CD8-positive, alpha-beta memory T cell (primary cell): ENCODE data around the gene SOS1. TPM values are rescaled to one million over a fixed set of nuclear protein-coding genes. Genes with fewer than 3 reads are reported as not detected.
A peak's percentile ranks its signal among the peaks of the same experiment; 100 is the strongest.
"Not testable (repeated sequence)": the region's sequence is repeated elsewhere in the genome, so short reads cannot be mapped to it uniquely, and the experiment has no call there.

Experiments used
- CTCF ChIA-PET: fragments of 350-600 bp; sonication (Branson Sonifier 250); formaldehyde crosslinking; loops from one replicate; lab custom pipeline; 2021; ENCODE audit warnings: antibody characterized with exemption; lab: Charles Lee
- POLR2A ChIA-PET: fragments of 350-600 bp; sonication (Branson Sonifier 250); formaldehyde crosslinking; loops from one replicate; lab custom pipeline; 2021; ENCODE audit warnings: antibody characterized with exemption; lab: Charles Lee
- DNase-seq, 5 donors: peaks; one replicate each; pipeline versions ENCODE4 v3.0.0 to v3.0.0-alpha.2; 2020 to 2022; ENCODE audit warnings: mixed read lengths in 1 of 5
- H3K27ac ChIP-seq: one replicate; pipeline ENCODE4 v1.7.0; 2013; ENCODE audit warnings: low read depth, mild to moderate bottlenecking, low read length, moderate library complexity
- H3K27me3 ChIP-seq: 2 replicates; pipeline ENCODE4 v1.7.0; 2013; ENCODE audit warnings: low read length, mild to moderate bottlenecking; ENCODE audit not compliant: insufficient read depth, poor library complexity, severe bottlenecking
- H3K36me3 ChIP-seq: 2 replicates; pipeline ENCODE4 v1.7.0; 2013; ENCODE audit warnings: mild to moderate bottlenecking, low read length, moderate library complexity; ENCODE audit not compliant: insufficient read depth
- H3K4me1 ChIP-seq: 2 replicates; pipeline ENCODE4 v1.7.0; 2013; ENCODE audit warnings: mild to moderate bottlenecking, low read length, moderate library complexity; ENCODE audit not compliant: insufficient read depth
- H3K4me3 ChIP-seq: 2 replicates; pipeline ENCODE4 v1.7.0; 2013; ENCODE audit warnings: mild to moderate bottlenecking, low read length
- H3K9me3 ChIP-seq: 2 replicates; pipeline ENCODE4 v1.7.0; 2013; ENCODE audit warnings: mild to moderate bottlenecking, low read length
- H3K27ac Mint-ChIP-seq, 8 donors: one replicate each; pipeline ENCODE4 v1.8.0; 2020 to 2021; ENCODE audit warnings: mixed read lengths in 8 of 8, mild to moderate bottlenecking in 6 of 8, inconsistent platforms in 3 of 8, moderate library complexity in 3 of 8
- H3K27me3 Mint-ChIP-seq, 2 donors: one replicate each; pipeline ENCODE4 v1.8.0; 2020 to 2021; ENCODE audit warnings: mixed read lengths in 2 of 2, mild to moderate bottlenecking in 1 of 2, moderate library complexity in 1 of 2
- H3K36me3 Mint-ChIP-seq, 3 donors: one replicate each; pipeline ENCODE4 v1.8.0; 2020 to 2021; ENCODE audit warnings: mixed read lengths in 3 of 3, inconsistent platforms in 1 of 3, mild to moderate bottlenecking in 1 of 3
- H3K4me1 Mint-ChIP-seq, 3 donors: one replicate each; pipeline ENCODE4 v1.8.0; 2020 to 2021; ENCODE audit warnings: mixed read lengths in 3 of 3, inconsistent platforms in 1 of 3, mild to moderate bottlenecking in 1 of 3
- H3K4me3 Mint-ChIP-seq, 7 donors: one replicate each; pipeline ENCODE4 v1.8.0; 2020 to 2021; ENCODE audit warnings: mixed read lengths in 7 of 7, mild to moderate bottlenecking in 6 of 7, moderate library complexity in 4 of 7, inconsistent platforms in 2 of 7
- H3K9me3 Mint-ChIP-seq, 5 donors: one replicate each; pipeline ENCODE4 v1.8.0; 2020 to 2022; ENCODE audit warnings: mixed read lengths in 5 of 5, mild to moderate bottlenecking in 3 of 5, moderate library complexity in 2 of 5, inconsistent platforms in 1 of 5
- polyA plus RNA-seq: library from polyadenylated mRNA; unstranded; fragments of 300-500 nt; fragmentation: Illumina TruSeq; gene quantifications from one replicate; pipeline ENCODE4 v1.2.3, GENCODE V29; 2021
- total RNA-seq, 2 experiments: library from RNA; stranded (reverse); gene quantifications; one replicate each; pipeline ENCODE4 v1.2.3, GENCODE V29; 2021

SOS1 gene
- total RNA-seq = 10 to 100 TPM; 72.6 to 75.9 TPM
- 14.5 TPM for polyA plus RNA-seq

- no peaks in the 10 kb centered on the region for H3K27me3 Mint-ChIP-seq
- H3K4me1 ChIP-seq = peaks cover 36% of the 10 kb centered on the region
- H3K4me1 Mint-ChIP-seq = peaks cover 59 to 73% (median 72%) of the 10 kb centered on the region in 3 donors
These were observed at the start of gene SOS1 for GRCh38 chr2:39120771-39121522. Gene SOS1 (minus strand): TSS chr2:39121051. CDS start chr2:39120422, 629 bp downstream.

GRCh38 chr2:39164089-39164488 lies 43.2 kb upstream of the SOS1 start:
- Histone ChIP-seq H3K36me3 (no peaks in the 10 kb centered on the region), H3K4me1 (no peaks in the 10 kb centered on the region), H3K9me3 (no peaks in the 10 kb centered on the region), H3K4me3 (no peak overlapping the region), H3K27me3 (no peaks in the 10 kb centered on the region), H3K27ac (no peak overlapping the region)
- Mint-ChIP-seq H3K9me3 (no peaks in the 10 kb centered on the region), H3K27ac (peak overlapping the region in 1 of 8 donors; percentile 48), H3K4me1 (peaks cover 0 to 6% (median 0%) of the 10 kb centered on the region in 3 donors), H3K36me3 (peaks cover 0 to 5% (median 0%) of the 10 kb centered on the region in 3 donors), H3K27me3 (peaks cover 2 to 5% of the 10 kb centered on the region in 2 donors), H3K4me3 (no peak overlapping the region)
- POLR2A ChIA-PET = interaction anchor here (0.5 kb wide), 1 partner anchor 332 kb away, joined by 4 read pairs; no protein-coding TSS in a partner anchor
- CTCF ChIA-PET = interaction anchor here (1.4 kb wide), 1 partner anchor 65 kb away, joined by 4 read pairs; no protein-coding TSS in a partner anchor
- no peak for DNase-seq

More at GRCh38 chr2:39120771-39121522, at the start of gene SOS1:
- H3K36me3 Mint-ChIP-seq = peaks cover 0 to 39% (median 4%) of the 10 kb centered on the region in 3 donors
- Histone ChIP-seq H3K36me3 (no peaks in the 10 kb centered on the region), H3K9me3 (no peaks in the 10 kb centered on the region), H3K4me3 (peak within 1 kb of the TSS; percentile 80), H3K27me3 (no peaks in the 10 kb centered on the region), H3K27ac (peak within 1 kb of the TSS; percentile 80)
- peak within 1 kb of the TSS; percentile 91 to 99 (median 95) for H3K4me3 Mint-ChIP-seq
- CTCF ChIA-PET = interaction anchor here (0.9 to 7.8 kb wide), 20 partner anchors 9 to 370 kb away, joined by 3 to 123 read pairs (median 5); partner anchors contain the start of gene SRSF7
- POLR2A ChIA-PET = interaction anchor here (0.7 to 3.4 kb wide), 15 partner anchors 8 to 370 kb away, joined by 3 to 65 read pairs (median 5); partner anchors contain the start of gene SRSF7
- H3K9me3 Mint-ChIP-seq = no peaks in the 10 kb centered on the region
- DNase-seq = peak; percentile 89 to 95 (median 91)
- H3K27ac Mint-ChIP-seq = peak within 1 kb of the TSS; percentile 94 to 98 (median 97)

GRCh38 chr2:39160982-39161381 lies 40.1 kb upstream of the SOS1 start:
- peaks cover 0 to 5% (median 0%) of the 10 kb centered on the region in 3 donors for H3K36me3 Mint-ChIP-seq
- H3K27ac ChIP-seq = no peak overlapping the region
- H3K27me3 ChIP-seq = no peaks in the 10 kb centered on the region
- no peak overlapping the region for H3K4me3 ChIP-seq
- no peaks in the 10 kb centered on the region for H3K36me3 ChIP-seq
- peaks cover 0 to 5% of the 10 kb centered on the region in 2 donors for H3K27me3 Mint-ChIP-seq
- H3K9me3 Mint-ChIP-seq = no peaks in the 10 kb centered on the region
- no peak overlapping the region for H3K27ac Mint-ChIP-seq
- no peaks in the 10 kb centered on the region for H3K4me1 Mint-ChIP-seq
- no peaks in the 10 kb centered on the region for H3K4me1 ChIP-seq
- CTCF ChIA-PET = interaction anchor here (1.1 kb wide), 1 partner anchor 68 kb away, joined by 4 read pairs; no protein-coding TSS in a partner anchor
- no peak for DNase-seq
- H3K9me3 ChIP-seq = no peaks in the 10 kb centered on the region
- POLR2A ChIA-PET = interaction anchor here (0.6 kb wide), 1 partner anchor 467 kb away, joined by 3 read pairs; no protein-coding TSS in a partner anchor
- H3K4me3 Mint-ChIP-seq = no peak overlapping the region

- no peaks in the 10 kb centered on the region for H3K9me3 Mint-ChIP-seq
- no peaks in the 10 kb centered on the region for H3K36me3 ChIP-seq
These were observed 38.4 kb upstream of the SOS1 start for GRCh38 chr2:39159283-39159682.

GRCh38 chr2:39158351-39158750 lies 37.5 kb upstream of the SOS1 start:
- no peak for DNase-seq
- no peaks in the 10 kb centered on the region for H3K4me1 Mint-ChIP-seq
- H3K36me3 Mint-ChIP-seq = peaks cover 0 to 3% (median 0%) of the 10 kb centered on the region in 3 donors
- H3K4me3 Mint-ChIP-seq = no peak overlapping the region
- Histone ChIP-seq H3K27ac (no peak overlapping the region), H3K27me3 (no peaks in the 10 kb centered on the region), H3K9me3 (no peaks in the 10 kb centered on the region), H3K36me3 (no peaks in the 10 kb centered on the region), H3K4me3 (no peak overlapping the region), H3K4me1 (no peaks in the 10 kb centered on the region)
- no peaks in the 10 kb centered on the region for H3K9me3 Mint-ChIP-seq
- CTCF ChIA-PET = interaction anchor here (0.5 to 0.9 kb wide), 4 partner anchors 22 to 210 kb away, joined by 3 to 4 read pairs (median 3); no protein-coding TSS in a partner anchor
- peaks cover 0 to 3% of the 10 kb centered on the region in 2 donors for H3K27me3 Mint-ChIP-seq
- no peak overlapping the region for H3K27ac Mint-ChIP-seq
- POLR2A ChIA-PET = no interaction called here

More at GRCh38 chr2:39159283-39159682, 38.4 kb upstream of the SOS1 start:
- DNase-seq = no peak
- H3K36me3 Mint-ChIP-seq = peaks cover 0 to 5% (median 0%) of the 10 kb centered on the region in 3 donors
- no peak overlapping the region for H3K27ac Mint-ChIP-seq
- Histone ChIP-seq H3K4me3 (no peak overlapping the region), H3K27ac (no peak overlapping the region), H3K4me1 (no peaks in the 10 kb centered on the region), H3K9me3 (no peaks in the 10 kb centered on the region), H3K27me3 (no peaks in the 10 kb centered on the region)
- H3K4me1 Mint-ChIP-seq = no peaks in the 10 kb centered on the region
- POLR2A ChIA-PET = no interaction called here
- H3K4me3 Mint-ChIP-seq = no peak overlapping the region
- peaks cover 0 to 5% of the 10 kb centered on the region in 2 donors for H3K27me3 Mint-ChIP-seq
- CTCF ChIA-PET = no interaction called here

GRCh38 chr2:39156846-39157245 lies 36.0 kb upstream of the SOS1 start:
- no peak overlapping the region for H3K27ac Mint-ChIP-seq
- no peak for DNase-seq
- Histone ChIP-seq H3K27ac (no peak overlapping the region), H3K4me1 (no peaks in the 10 kb centered on the region), H3K4me3 (no peak overlapping the region), H3K27me3 (no peaks in the 10 kb centered on the region), H3K36me3 (no peaks in the 10 kb centered on the region), H3K9me3 (no peaks in the 10 kb centered on the region)
- H3K4me1 Mint-ChIP-seq = no peaks in the 10 kb centered on the region
- no peaks in the 10 kb centered on the region for H3K27me3 Mint-ChIP-seq
- H3K9me3 Mint-ChIP-seq = no peaks in the 10 kb centered on the region
- ChIA-PET POLR2A (no interaction called here), CTCF (no interaction called here)
- no peak overlapping the region for H3K4me3 Mint-ChIP-seq
- no peaks in the 10 kb centered on the region for H3K36me3 Mint-ChIP-seq

- ChIA-PET POLR2A (no interaction called here), CTCF (interaction anchor here (0.7 to 1.9 kb wide), 4 partner anchors 32 to 72 kb away, joined by 3 to 8 read pairs (median 4); no protein-coding TSS in a partner anchor)
- H3K4me3 Mint-ChIP-seq = no peak overlapping the region
- no peaks in the 10 kb centered on the region for H3K9me3 Mint-ChIP-seq
- no peak overlapping the region for H3K27ac Mint-ChIP-seq
- H3K4me1 ChIP-seq = no peaks in the 10 kb centered on the region
- H3K27ac ChIP-seq = no peak overlapping the region
- H3K27me3 ChIP-seq = no peaks in the 10 kb centered on the region
- H3K36me3 ChIP-seq = no peaks in the 10 kb centered on the region
- no peak for DNase-seq
- H3K9me3 ChIP-seq = no peaks in the 10 kb centered on the region
- H3K27me3 Mint-ChIP-seq = no peaks in the 10 kb centered on the region
- no peak overlapping the region for H3K4me3 ChIP-seq
- no peaks in the 10 kb centered on the region for H3K4me1 Mint-ChIP-seq
- H3K36me3 Mint-ChIP-seq = no peaks in the 10 kb centered on the region
These were observed 35.3 kb upstream of the SOS1 start for GRCh38 chr2:39156107-39156506.

GRCh38 chr2:39155573-39155972 lies 34.7 kb upstream of the SOS1 start:
- DNase-seq, H3K27ac ChIP-seq, POLR2A ChIA-PET, H3K4me1 Mint-ChIP-seq, H3K4me3 Mint-ChIP-seq, H3K36me3 ChIP-seq, H3K36me3 Mint-ChIP-seq, H3K9me3 ChIP-seq, H3K4me1 ChIP-seq, H3K4me3 ChIP-seq, H3K27me3 ChIP-seq, H3K9me3 Mint-ChIP-seq, H3K27me3 Mint-ChIP-seq, H3K27ac Mint-ChIP-seq: not testable (repeated sequence)
- CTCF ChIA-PET = interaction anchor here (0.7 to 1.9 kb wide), 5 partner anchors 13 to 73 kb away, joined by 3 to 8 read pairs (median 3); no protein-coding TSS in a partner anchor
